GM18498 (cell line): ENCODE measurements around the gene CCDC93.

Experiments
- ATAC-seq: cut with Tn5 transposase; IDR thresholded peaks from one replicate; pipeline ENCODE4 v1.9.1; 2021; ENCODE audit warnings: mild to moderate bottlenecking, moderate library complexity; ENCODE audit not compliant: unreplicated experiment

Gene CCDC93

DNA sequence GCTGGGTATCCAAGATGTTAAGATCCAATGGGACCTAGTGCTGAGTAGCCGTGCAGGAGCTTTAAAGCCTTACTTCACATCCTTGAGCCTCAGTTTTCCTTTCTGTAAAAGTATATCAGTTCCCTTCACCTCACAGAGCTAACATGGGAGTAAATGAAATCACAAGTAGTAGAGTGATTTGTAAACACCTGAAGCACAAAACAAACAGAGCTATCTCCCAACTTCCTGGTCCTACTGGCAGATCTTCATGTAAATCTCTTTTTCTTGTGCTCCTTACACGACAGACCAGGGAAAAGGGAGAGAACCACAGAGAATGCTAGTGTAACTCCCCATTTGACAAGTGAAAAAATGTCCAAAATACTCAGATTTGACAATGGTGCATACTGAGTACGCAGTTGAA lies 17.3 kb downstream of the CCDC93 start:
- ATAC-seq: no peak

DNA sequence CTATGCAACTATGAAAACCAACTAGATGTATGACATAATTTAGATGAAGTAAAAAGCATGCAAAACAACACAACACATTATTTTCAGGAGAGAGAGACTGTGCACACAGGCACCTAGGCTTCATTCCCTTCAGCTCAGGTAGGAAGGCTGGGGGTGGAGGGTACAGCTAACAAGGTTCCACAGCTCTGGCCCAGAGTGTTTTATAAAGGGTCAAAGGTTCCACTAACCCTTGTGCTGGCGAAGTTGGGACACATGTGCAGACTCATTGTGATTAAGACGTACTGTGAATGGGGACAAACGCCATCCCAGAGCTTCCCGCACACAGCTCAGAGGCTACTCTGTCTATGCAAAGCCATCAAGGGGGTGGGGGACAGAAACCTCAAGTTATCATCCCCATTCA lies 19.1 kb downstream of the CCDC93 start:
- no peak for ATAC-seq

DNA sequence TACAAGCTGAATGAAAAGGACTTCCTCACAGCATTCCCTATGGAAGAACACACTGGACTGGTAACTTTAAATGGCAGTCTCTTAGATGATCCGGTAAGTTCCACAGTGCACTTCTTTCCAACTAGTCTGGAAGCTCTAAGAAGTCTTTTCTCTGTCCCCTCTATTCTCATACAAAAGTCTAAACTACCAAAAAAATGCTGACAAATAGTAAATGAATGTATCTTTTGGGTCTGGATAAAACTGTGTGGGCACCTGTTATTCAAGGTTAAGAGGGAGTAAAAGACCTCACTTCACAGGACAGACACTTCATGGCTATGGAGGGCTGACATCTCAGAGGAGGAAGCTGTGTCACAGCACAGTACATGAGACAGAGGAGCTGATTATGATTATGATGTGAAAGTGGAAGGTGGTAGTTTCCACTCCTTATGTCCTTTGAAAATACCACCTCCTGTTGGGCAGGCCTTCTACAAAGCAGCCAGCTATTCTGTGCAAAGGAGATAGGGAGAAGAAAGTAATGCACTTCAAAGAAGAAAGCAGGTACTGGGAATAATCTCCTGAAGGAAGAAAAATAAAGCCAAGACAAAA lies 23.9 kb downstream of the CCDC93 start:
- no peak for ATAC-seq

DNA sequence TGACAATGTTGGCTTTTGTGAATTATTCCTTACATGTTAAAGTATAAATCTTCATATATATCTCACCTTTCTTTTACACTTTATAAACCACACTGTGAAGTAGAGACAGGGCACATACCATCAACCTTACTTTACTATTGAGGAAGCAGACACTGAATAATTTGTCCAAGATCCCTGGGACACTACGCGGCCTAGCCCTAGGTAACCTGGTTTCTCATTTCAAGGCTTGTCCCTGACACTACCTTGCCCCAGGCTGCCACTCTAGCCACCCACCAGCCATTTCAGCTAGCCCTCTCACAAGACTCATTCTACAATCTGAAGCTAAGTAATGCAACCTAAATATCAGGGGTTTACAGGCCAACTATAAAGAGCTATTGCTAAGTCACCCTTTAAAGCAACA lies 26.7 kb downstream of the CCDC93 start:
- no peak for ATAC-seq

DNA sequence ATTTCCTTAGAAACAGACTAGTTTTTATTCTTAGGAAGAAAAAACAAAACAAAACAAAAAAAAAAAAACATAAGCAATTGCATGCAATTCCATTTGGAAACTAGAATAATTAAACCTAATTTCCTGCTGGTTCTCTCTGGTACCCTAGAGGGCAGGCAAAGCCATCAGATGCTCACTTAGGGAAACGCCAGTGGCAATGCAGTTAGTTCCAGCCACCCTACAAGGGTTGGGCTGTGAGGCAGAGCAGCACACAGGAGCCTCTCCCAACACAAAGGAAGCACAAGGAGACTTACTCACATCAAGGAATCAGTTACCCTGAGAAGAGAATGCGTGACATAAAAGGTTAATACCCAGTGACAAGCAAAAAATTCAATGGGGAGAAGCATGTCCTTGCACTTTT lies 28.8 kb downstream of the CCDC93 start:
- ATAC-seq: no peak

DNA sequence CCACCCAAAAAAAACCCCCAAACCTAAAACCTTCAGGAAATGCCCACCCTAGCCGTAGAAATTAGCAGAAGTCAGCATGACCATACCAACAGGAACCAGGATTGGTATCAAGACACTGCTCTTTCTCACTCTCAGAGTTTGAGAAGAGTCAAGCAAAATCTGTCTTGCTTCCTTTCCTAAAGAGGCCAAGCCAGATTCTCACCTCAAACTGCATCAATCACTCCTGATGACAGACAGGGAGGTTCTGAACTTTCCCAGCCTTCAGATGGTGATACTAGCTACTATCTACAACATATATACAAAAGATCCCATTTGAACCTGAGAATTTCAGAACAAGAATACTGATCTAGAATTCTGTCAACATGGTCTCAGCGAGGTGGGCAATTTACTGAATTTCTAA lies 29.7 kb downstream of the CCDC93 start:
- no peak for ATAC-seq

DNA sequence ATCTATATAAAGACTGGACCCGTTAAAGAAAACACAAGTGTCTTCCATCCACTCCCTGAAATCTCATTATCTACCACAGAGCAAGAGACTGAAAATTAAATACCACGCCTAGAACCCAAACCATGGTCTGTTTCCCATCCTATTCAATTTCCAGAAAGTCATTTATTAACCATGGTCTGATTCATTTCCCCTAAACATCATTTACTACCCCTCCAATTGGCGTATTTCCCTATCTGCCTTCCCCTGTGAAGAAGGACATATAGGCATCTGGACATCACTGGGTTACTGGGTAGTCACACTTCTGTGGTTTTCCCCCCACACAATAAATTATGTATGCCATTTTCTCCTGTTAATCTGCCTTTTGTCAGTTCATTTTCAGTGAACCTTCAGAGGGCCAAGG lies 30.8 kb downstream of the CCDC93 start:
- ATAC-seq: no peak

DNA sequence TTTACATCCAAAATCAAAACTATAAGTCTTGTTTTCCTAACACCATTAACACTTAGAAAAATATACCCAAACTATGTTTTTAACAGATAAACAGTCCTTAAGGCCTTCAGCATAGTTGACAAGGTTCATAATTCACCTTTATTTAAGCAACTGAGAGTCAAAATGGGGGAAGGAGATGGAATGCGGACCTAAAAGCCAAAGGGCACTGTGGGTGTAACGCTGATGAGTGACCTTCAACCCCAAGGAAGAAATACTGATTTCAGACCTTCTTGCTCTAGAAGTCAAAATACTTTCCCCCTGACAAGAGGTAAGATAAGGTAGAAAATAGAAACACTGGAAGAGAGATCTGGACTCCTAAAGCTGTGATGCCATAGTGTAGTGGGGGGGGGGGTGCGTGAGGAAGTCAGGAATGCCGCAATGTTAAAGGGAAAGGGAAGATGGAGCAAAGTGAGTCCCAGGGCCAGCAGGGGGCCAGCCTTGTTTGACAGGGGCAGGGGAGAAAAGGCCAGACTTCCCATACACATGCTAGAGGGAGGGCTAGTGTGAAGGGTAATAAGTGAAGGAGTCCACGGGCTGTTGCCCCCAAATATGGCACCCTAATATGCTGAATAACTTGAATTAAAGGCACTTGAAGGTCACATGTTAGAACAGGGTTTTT lies 31.4 kb downstream of the CCDC93 start:
- no peak for ATAC-seq

DNA sequence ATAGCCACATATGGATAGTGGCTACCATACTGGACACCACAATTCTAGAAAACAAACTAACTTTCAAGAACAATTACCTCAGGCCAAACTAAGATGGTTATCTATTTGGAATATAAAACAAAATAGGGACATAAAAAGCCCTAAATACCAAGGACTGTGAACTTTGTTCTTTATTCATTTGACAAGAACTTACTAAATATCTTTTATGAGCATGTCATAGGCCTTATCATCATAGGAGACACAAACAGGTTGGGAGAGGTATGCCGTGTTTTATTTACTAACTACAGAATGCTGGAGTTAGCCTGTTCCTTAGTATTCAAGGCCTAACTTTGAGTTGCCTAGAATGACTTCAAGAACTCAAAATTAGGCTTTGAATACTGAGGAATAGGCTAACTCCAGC lies 32.1 kb downstream of the CCDC93 start:
- no peak for ATAC-seq

DNA sequence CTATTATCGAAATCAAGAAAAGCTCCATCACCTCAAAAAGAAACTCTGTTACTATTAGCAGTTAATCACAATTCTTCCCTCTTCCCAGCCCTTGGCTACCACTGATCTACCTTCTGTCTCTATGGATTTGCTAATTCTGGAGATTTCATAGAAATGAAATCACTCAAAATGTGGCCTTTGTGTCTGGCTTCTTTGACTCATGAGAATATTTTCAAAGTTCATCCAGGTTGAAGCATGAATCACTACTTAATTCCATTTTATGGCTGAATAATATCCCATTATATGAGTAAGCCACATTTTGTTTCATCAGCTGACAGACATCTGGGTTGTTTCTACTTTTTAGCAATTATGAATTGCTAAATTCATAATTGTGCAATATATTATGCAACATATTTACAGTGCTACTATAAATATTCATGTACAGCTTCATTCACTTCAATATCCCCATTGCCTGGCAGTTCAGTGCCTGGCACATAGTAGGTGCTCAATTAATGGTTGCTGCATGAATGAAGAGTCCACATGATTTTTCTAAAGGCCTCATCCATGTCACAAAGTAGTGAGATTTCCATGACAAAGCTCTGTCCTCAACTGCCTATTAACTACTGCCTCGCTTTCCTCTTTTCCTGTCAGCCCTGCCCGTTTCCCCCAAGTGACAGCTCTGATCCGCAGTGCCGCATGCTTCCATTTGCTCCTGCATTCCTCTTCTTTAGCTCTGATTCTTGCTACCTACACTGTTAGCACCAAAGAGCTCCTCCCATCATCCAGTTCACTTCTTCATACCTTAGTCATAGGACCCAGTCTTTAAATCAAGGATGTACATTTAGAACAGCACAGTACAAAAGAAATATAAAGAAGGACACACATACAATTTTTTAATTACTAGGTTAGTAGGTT lies 32.8 kb downstream of the CCDC93 start:
- no peak for ATAC-seq

DNA sequence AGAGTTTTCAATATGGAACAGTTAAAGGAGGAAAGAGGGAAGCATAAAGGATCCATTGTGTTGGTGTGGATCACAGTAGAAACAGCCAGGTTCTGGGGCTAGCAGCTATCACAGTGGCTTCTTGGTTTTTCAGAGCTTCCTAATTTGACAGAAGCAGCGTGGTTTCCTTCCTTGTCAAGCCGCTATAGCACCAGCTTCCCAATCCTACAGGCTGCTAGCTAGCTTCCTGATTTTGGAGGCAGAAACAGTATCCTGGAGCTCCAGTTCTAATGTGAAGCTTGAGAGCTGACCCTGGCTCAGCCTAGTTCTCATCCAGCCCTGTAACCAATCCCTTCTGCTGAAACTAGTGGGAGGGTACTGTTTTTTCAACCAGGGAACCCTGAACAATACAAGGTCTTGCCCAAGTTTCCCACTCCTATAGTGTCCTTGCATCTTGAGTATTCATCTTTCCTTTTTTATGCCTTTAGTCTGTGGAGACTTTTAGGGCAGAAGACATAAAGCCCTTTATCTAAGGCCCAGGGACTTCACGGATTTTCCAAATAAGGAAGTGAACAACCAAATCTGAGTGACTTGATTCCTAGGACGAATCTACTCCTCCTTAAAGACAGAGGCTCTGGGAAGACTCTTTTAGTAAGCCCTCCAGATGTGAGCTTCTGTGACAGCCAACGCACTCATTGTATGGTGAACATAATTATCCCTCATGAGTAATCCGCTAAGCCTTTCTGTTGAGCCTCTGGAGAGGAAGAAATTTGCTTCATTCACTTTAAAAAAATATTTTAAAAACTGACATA lies 33.8 kb downstream of the CCDC93 start:
- ATAC-seq: no peak

DNA sequence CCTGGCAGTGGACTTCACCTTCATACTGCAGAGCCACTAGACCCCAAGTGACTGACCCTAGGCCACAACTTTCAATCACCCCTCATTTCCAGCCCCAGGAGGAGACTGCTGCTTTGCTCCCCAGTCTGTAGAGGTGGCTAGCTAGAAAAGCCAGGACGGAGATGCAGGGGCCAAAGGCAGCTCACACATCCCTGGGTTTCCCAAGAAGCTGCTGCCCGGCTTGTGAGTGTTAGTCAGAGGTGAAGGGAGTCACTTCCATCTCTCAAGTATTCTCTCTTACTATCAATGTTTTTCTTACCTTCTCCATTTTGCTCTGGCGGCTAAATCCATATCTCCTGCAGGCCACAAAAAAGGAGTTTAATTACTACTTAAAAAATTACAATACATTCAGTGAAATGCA lies 36.2 kb downstream of the CCDC93 start:
- ATAC-seq: no peak

DNA sequence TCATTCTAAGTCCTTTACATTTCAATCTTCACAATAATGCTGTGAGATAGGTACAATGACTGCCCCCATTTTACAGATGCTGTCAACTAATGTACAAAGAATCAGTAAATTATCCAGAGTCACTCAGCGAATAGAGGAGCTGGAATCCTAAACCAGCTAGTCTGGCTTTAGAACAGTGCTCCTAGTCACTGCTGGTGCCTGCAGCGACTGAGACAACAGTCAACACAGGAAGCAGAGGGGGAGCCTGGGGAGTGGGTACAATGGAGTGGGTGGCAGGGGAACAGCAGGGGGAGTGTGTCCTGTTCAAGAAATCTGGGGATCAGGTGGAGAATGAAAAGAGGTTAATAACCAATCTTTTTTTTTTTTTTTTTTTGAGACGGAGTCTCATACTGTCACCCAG lies 37.3 kb downstream of the CCDC93 start:
- no peak for ATAC-seq

DNA sequence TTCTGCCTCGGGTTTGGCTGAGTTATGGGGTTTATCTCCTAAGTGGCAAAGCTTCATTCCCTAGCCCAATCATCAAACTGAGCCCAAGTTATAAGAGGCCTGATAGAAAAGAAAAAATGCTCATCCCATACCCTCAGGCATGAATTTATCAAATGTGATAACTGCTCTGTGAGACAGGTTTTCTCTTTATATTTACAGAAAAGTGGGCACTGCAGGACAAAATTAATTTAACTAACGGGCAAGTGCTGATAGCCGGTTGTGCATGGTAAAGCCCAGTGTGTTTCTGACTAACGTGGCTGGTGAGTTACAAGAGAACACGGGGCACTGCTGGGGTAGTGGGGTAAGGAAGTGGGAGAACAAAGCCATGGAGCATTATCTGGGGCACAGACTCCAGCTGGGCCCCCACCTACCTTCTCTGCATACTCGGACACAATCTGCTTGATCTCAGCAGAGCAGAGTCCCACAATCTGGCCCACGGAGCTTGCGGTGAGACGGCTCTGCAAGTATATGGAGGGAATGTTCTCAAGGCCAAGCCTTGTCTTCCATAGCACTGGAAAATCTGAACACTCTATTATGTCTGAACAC lies 40.3 kb downstream of the CCDC93 start:
- ATAC-seq: no peak

DNA sequence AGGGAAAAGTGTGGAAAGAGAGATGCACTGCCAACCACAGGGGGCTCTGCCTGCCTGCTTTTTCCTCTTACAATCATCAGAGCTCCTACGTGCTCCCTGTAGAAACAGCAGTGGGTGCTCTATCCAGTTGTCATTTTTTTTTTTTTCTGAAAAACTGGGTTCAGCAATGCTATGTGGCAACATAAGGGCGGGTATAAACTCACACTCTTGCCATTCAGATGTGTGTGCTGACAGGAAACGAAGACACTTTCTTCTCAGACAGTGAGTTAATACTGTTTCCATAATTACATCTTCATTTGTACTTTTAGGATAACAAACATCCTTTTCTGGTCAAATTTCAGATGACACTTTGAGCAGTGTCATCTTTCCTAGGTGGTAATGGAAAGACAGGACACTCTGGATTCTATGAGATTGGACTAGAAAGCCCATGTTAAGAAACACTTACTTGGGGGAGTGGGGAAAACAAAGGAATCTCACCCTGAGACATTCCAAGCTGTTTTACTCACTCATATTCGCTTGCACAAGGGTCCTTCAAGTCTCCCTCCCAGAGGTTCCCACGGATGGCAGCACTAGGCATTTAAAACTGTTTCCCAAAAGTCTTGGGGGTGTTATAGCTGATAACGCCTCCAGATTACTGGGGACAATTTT lies 41.3 kb downstream of the CCDC93 start:
- ATAC-seq: no peak

DNA sequence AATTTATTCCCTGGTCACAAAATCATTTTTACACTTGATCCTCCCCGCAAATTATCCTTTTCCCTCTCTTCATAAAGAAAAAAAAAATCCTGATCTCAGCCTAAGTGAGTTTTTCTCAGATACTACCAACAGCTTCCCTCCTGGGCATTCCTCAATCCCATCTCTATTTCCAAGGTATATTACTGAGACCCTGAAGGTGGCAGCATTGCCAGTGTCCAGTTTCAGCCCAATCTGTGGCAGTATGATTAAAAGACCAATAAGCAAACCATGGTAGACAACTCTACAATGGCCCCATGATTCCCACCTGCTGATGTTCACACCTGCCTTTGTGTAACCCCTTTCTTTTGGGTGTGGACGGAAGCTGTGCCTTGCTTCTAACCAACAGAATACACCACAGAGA lies 45.1 kb downstream of the CCDC93 start:
- no peak for ATAC-seq

DNA sequence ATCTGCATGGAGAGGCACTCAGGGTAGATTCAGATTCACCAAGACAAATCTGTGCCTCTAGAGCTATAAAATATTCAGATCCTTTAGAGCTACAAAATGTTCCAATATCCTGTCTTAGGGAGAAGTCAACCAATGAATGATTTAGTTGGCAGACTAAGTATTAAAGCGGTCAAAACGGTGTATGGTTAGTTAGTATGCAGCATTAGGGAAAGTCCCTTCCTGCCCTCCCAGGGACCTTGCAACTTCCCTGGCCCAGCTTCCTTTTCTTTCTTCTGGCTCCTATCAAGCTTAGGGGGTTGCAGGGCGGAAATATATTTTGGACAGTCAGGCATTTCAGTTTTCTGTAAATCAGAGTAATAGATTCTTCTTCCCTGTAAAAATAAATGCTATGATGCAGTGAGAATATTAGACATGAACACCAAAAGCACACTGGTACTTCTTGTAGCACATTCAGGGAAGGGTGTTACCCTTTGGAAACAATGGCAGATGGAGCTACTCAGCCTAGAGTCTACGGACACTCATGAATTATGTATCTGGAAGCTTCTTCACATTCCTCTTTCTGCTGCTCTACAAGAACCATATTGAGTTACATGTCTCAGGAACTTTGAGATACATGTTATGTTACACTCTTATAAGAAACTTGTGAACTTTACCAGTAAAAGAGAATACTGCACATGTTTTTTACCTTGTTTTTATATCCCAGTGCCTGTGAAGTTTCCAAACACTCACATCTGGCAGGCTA lies 45.7 kb downstream of the CCDC93 start:
- ATAC-seq: no peak

DNA sequence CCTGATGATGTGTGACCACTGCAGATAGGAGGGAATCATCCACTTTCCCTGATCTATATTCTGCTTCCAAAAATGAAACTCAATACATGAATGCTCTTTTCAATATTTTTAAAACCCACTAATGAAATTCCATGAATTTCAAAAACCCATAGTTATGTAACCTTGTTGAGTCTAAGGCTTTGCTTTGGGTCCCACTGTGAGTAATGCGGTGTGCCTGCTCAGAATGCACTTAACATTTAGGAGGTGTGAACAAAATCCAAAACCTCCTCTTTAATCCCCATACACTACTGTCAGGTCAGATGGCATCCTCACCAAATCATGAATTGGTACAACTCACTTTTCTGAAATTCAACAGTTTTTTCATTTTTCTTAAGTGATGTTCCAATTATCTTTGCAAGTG lies 50.4 kb downstream of the CCDC93 start:
- no peak for ATAC-seq

DNA sequence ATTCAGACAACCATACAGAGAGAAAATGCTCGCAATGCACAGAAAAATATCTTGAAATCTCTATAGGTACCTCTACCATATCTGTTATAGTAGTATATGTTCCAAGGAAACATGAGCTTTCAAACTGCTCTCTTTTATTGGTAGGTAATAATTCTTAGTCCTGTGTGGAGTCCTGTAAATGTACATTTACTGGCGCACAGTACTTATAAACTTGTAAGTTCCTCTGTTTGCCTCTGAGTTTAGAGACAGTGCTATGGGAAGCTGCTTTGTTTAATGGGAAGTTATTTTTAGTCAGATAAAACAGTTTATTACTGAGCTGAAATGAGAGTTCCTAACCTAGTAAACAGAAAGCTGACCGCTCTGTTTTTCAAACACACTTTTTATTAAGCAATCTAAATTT lies 52.7 kb downstream of the CCDC93 start:
- ATAC-seq: no peak

DNA sequence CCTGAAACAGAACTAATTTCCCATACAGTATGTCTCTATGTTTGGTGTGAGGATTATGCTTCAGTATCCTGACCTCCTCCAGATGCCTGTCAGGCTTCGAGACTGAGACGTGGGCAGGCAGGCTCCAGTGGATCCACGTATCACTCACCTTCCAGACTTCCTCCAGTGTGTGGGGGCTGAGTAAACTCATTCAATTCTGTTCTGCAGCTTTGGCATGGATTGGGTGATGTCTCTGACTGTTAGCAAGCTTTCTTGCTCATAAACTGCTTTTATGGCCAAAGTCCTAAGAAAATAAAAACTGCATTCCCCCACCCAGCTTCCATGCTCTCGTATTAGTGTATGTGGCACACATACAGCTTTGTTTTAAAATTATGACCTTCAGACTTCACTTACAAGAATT lies 53.6 kb downstream of the CCDC93 start:
- ATAC-seq: no peak
